Measurements from ENCODE around the gene COBL. TPM values are rescaled to one million over a fixed set of nuclear protein-coding genes. Genes with fewer than 3 reads are reported as not detected.
"Not testable (repeated sequence)": the region's sequence is repeated elsewhere in the genome, so short reads cannot be mapped to it uniquely, and the experiment has no call there.

Gene COBL
- total RNA-seq, 1 experiment from 2014 or later: 8.6 TPM

DNA sequence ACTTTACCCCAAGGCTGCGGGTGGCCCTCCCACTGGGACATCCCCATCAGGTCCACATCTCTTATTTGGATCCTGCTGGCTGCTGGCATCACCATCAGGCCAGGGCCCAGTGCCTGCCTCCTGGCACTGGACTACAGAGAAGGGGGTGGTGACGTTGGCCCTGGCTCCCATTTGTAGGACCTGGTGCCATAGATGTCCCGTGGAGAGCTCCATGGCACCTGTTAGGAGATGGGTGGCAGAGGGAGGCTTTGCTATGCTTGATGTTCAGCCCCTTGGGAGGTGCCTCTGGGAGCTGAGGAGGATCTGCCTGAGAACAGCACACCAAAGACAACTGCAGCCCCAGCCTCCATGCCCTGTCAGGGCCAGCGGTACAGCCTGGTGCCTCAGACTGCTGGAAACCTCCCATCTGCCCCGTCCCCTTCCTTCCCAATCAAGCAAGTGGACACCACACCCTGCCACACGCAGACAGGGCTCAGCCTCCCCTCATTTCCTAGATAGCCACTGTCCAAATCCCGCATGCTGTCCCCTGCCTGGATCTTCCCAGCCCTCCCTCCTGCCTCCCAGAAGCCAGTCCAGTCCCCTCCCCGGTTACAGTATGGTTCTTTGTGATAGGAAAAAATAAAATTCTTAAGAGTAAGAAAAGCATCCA, 303.9 kb downstream of the COBL start:
- no peak for DNase-seq (ENCODE audit: low read depth, low spot score)
- in situ Hi-C loops (cut with HindIII; ENCODE audit: low pct_unique_long_range_greater_than_20kb, low sequenced_read_pairs): no loop called here

DNA sequence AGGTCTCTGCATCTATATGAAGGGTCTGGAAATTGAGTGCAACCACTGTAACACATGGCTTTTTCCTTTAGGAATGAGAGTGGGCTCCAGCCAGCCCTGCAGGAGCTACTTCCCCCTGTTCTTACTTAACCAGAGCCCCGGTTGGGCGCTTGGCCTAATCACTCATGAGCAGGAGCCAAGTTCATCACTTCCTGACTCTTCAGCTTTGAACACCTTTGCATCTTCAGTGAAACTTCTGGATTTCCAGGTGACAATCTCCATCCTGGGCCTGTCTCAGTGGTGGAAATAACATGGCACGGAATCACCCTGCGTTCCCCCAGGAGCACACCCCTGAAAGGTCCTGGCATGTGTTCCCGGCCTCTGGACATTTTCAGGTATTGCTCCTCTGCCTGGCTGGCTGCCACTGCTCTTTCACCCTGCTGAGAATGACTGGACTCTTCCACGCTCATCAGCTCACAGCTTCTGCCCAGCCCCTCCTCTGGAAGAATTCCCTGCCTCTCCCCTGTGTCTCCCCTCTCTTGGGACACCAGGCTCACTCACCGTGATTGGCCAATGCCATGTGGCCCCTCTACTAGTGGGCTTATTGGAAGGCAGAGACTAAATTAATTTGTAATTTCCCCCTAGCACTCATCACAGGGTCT, 304.8 kb downstream of the COBL start:
- in situ Hi-C loops (cut with HindIII; ENCODE audit: low pct_unique_long_range_greater_than_20kb, low sequenced_read_pairs): no loop called here
- no peak for DNase-seq (ENCODE audit: low read depth, low spot score)

DNA sequence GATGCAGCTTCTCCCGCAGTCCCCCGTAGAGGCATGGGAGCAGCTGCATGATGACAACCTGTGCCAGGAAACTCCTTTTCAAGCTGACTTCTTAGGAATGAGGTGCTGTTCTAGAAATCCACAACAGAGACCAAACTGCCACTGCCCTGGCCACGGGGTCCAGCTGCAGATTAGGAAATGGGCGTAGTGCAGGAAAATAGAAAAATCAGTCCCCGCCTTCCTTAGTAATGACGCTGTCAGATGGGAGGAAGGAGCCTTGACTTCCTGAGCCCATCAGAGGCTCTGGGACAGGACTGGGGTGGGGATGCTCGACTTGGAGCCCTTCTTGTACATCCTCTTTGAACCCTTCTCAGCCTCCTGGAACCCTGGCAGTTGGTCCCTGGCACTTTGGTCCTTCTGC, 306.1 kb downstream of the COBL start:
- DNase-seq (ENCODE audit: low read depth, low spot score): no peak
- in situ Hi-C loops (cut with HindIII; ENCODE audit: low pct_unique_long_range_greater_than_20kb, low sequenced_read_pairs): no loop called here

DNA sequence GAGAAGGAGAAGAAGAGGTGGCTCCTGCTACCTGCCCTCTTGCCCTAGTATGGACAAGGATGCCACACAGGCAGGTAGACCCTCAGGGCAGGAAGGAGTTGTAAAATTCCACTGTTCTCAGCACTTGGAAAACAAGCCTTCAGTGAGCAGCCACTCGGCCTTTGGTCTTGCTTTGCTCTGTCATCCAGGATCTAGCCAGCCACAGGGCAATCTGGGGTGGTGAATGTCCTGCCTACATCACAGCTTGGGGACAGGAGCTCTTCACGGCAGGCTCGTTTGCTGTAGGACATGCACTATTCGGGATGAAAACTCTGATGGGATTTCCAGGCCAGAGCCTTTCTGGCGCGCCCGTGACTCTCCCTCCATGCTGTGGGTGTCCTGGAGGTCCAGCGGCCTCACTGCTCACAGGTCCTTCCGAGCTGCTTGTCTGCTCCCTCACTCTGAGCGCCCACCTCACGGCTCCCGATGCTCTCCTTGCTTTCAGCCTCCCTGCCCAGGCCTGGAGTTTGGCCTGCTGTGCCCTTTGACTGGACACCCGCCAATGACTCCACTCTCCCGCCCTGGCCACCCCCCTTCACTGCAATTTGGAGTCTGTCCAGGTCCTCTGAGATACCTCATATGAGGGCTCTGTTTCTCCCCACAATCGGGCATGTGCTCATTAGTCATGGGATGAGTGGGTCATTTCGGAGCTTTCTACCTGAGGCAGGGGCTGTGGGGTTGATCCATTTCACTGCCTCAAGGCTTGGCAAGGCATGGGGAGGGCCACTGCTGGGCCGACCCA, 306.7 kb downstream of the COBL start:
- in situ Hi-C loops (cut with HindIII; ENCODE audit: low pct_unique_long_range_greater_than_20kb, low sequenced_read_pairs): no loop called here

DNA sequence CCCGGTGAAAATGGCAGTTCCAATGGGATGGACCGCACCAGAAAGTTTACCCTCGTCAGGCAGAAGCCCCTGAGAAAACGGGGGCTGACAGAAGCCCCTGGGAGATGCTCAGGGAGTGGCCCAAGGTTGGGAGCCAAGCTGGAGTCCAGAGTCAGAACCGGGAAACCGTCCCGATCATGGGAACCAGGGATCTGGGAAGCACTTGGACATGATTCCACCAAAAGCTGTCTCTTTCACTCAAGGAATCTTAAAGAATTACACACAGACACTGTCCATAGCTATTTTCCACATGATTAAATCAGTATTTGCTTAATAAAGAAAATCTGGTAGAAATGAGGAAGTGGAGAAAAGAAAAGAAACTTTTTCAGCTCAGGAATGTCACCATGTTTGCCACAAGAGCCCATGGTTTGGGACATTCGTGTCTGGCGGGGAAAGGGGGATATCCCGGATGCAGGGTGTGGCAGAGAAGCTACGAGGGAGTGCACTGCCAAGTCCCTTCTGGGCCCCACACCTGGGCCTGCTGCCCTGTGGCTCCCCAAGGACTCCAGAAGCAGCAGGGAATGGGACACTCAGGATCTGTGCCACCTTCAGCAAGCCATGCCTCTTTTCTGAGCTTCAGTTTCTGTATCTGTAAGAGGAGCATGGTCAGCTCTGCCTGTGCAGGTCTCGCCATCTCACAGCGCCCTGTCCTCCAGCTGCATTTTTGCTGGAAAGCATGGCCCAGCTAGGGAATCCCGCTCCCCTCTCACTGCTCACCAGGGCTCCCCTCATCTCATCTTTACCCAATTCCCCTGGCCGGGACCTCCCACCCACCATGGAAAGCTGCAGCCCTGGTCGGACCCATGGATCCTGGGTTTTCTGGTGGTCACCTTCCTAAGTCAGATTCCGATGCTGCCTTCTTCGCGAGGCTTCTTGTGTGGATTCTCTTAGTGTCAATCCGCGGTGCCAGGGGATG, 308.8 kb downstream of the COBL start:
- in situ Hi-C loops (cut with HindIII; ENCODE audit: low pct_unique_long_range_greater_than_20kb, low sequenced_read_pairs): no loop called here

More for the DNA sequence above, 306.7 kb downstream of the COBL start:
- DNase-seq (ENCODE audit: low read depth, low spot score): no peak

DNA sequence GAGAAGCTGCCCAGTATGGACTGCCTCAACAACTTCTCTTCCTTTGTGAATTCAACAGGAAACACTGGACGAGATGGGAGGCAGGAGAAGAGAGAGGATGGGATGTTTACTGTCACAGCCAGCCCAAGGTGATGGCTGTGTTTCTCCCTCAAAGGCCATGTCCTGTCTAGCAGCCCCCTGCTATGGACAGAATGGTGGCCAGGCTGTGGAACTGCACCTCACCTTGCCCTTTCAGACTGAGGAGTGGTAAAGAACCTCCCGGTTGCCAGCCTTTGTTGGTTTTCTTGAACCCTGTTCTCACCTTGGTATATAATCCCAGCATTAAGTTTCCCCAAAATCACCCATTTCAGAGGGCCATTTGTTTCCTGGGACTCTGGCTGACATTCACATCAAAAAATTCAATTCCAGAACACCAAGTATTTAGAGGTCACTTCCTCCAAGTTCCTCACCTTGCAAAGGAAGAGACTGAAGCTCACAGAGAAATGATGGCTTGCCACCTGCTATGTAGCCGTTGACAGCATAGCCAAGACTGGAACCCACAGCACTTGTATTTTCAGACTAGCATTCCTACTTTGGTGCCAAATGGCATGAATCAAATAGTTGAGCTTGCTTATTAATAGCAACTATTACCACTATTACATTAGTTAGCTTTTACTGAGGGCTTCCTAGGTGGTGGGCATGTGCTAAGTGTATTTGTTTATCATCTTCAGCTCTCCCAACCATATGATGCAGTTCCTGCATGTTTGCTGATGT, 309.9 kb downstream of the COBL start:
- DNase-seq (ENCODE audit: low read depth, low spot score): no peak
- in situ Hi-C loops (cut with HindIII; ENCODE audit: low pct_unique_long_range_greater_than_20kb, low sequenced_read_pairs): no loop called here

More for the DNA sequence above, 308.8 kb downstream of the COBL start:
- no peak for DNase-seq (ENCODE audit: low read depth, low spot score)

DNA sequence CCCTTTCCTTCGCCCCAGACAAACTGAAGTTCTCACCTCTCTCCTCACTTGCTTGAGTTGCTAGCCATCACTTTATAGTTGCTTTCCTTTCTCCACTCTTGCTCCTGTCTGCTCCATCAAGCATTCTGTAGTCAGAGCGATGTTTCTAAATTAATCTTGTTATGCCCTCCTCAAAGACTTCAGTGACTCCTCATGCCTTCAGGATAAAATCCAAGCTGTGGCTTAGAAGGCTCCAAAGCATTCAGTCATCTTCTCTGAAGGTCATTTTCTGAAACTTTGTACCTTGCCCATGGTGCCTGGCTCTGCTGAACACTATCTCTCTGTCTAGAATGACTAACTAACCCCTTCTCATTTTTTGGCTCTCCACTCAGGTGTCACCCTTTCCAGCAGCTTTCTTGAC, 311.5 kb downstream of the COBL start:
- DNase-seq (ENCODE audit: low read depth, low spot score): no peak

DNA sequence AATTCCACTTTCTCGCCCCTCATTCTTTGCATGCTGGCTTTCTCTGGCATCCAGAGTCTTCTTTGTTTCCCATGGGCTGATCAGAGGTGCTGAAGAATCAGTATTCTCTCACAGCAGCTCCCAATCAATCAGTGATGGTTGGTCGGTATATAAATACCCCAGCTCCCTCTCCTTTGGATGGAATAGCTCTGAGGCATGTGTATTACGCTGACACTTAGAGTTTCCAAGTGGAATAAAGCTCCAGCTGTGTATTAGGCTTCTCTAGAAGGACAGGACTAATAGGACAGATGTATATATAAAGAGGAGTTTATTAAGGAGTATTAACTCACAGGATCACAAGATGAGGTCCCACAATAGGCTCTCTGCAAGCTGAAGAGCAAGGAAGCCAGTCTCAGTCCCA, 315.7 kb downstream of the COBL start:
- in situ Hi-C loops (cut with HindIII; ENCODE audit: low pct_unique_long_range_greater_than_20kb, low sequenced_read_pairs): no loop called here
- DNase-seq (ENCODE audit: low read depth, low spot score): peak; percentile 64

More for the DNA sequence above, 311.5 kb downstream of the COBL start:
- in situ Hi-C loops (cut with HindIII; ENCODE audit: low pct_unique_long_range_greater_than_20kb, low sequenced_read_pairs): no loop called here

DNA sequence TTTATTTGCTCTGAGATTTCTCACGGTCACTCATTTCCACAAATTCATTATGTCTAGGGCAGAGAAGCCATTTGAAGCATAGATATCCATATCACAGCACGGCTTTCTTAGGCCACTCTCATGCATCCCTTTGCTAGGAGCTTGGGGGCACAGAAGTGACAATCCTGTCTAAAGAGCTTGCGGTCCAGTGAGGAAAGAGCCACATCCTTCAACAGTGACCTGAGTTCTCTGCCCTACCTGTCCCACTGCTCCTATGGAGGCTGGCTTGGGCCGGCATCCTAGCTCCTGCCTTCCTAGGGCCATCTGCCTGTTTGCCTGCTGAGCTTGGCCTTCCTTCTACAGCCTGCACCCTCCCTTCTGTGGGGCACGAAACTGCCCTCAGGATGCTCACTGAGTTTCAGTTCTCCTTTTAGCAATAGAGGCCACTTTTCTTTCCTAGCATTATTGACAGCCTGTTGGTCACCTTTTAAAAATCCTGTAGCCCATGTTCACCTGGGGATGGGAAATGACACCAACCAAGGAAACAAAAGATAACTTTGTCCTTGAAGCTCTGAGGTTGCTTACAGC, 321.8 kb downstream of the COBL start:
- no peak for DNase-seq (ENCODE audit: low read depth, low spot score)
- in situ Hi-C loops (cut with HindIII; ENCODE audit: low pct_unique_long_range_greater_than_20kb, low sequenced_read_pairs): no loop called here

DNA sequence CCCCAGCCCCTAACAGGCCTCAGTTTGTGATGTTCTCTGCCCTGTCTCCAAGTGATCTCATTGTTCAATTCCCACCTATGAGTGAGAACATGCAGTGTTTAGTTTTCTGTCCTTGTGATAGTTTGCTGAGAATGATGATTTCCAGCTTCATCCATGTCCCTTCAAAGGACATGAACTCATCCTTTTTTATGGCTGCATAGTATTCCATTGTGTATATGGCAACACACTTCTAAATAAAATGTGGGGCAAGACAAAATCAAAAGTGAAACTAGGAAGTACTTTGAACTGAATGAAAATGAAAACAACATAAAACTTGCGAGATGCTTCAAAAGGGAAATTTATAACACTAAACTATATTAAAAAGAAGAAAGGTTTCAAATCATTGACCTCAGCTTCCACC, 326.4 kb downstream of the COBL start:
- DNase-seq (ENCODE audit: low read depth, low spot score); in situ Hi-C loops (cut with HindIII; ENCODE audit: low pct_unique_long_range_greater_than_20kb, low sequenced_read_pairs): not testable (repeated sequence)

DNA sequence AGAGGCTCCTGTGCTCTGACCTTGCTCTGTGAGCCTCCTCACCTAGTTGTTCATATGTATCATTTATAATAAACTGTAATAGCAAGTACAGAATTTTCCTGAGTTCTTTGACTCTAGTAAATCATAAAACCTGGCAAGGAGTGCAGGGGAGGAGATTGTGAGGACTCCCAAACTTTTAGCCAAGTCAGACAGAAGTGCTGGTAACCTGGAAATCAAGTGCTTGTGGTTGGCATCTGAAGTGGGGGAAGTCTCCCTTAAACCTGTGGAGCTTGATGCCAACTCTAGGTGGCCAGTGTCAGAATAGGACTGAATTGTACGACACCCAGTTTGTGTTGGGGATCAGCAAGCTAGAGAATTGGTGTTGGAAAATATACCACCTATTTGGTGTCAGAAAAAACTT, 327.6 kb downstream of the COBL start:
- no peak for DNase-seq (ENCODE audit: low read depth, low spot score)
- in situ Hi-C loops (cut with HindIII; ENCODE audit: low pct_unique_long_range_greater_than_20kb, low sequenced_read_pairs): no loop called here

DNA sequence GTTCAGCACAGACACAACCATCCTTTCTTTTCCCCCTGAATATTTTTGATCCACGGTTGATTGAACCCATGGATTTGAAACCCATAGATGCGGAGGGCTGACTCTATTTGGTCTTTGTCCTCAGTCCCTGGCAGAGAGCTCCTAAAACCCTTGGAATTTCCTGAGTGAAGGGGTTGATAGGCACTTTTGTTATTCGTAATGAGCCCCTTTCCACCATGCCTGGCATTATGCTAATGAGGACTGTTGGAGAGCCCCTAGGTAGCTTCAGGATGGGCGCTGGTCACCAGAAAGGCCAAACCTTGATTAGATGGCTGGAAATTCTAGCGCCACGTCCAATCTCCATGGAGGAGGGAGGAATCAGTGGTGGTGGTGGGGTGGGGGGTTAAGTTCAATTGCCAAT, 328.1 kb downstream of the COBL start:
- no peak for DNase-seq (ENCODE audit: low read depth, low spot score)
- in situ Hi-C loops (cut with HindIII; ENCODE audit: low pct_unique_long_range_greater_than_20kb, low sequenced_read_pairs): no loop called here

DNA sequence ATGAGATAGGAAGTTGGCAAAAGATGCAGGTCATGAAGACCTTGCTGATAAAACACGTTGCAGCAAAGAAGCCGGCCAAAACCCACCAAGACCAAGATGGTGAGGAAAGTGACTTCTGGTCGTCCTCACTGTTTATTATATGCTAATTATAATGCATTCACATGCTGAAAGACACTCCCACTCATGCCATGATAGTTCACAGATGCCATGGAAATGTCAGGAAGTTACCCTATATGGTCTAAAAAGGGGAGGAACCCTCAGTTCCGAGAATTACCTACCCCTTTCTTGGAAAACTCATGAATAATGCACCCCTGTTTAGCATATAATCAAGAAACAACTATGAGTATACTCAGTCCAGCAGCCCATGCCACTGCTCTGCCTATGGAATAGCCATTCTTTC, 331.5 kb downstream of the COBL start:
- in situ Hi-C loops (cut with HindIII; ENCODE audit: low pct_unique_long_range_greater_than_20kb, low sequenced_read_pairs): no loop called here
- no peak for DNase-seq (ENCODE audit: low read depth, low spot score)

DNA sequence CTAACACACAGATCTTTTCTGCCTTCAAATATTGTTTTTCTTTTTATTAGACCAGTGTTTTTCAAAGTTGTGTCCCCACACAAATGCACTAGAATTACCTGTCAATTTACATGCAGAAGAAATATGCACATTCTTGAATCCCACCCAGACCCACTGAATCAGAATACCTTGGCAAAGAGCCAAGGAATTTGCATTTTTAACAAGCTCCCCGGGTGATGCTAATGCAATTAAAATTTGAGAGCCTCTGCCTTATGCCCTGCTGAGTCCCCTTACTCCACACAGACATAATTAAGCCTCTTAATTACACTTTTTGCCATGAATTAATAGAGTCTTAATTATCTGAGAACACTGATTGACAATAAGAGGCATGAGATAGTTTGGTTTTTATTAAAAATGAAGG, 332.8 kb downstream of the COBL start:
- DNase-seq (ENCODE audit: low read depth, low spot score): no peak
- in situ Hi-C loops (cut with HindIII; ENCODE audit: low pct_unique_long_range_greater_than_20kb, low sequenced_read_pairs): no loop called here

DNA sequence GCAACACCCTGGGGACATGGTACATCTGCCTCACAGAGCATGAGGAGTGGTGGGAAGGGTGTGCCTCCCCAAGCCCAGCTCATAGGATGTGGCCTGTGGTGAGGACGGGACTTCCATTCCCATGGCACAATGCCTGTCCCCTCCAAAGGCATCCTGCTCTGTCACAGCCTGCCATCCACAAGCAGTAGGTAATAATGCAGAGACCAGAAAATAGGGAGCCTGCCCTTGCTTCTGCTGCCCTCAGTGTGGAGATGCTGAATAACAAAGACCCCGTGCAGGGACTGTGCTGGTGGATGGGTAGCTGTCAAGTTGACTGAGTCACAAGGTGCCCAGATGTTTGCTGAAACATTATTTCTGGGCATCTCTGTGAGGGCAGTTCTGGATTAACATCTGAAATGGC, 334.0 kb downstream of the COBL start:
- in situ Hi-C loops (cut with HindIII; ENCODE audit: low pct_unique_long_range_greater_than_20kb, low sequenced_read_pairs): no loop called here
- peak; percentile 42 for DNase-seq (ENCODE audit: low read depth, low spot score)

DNA sequence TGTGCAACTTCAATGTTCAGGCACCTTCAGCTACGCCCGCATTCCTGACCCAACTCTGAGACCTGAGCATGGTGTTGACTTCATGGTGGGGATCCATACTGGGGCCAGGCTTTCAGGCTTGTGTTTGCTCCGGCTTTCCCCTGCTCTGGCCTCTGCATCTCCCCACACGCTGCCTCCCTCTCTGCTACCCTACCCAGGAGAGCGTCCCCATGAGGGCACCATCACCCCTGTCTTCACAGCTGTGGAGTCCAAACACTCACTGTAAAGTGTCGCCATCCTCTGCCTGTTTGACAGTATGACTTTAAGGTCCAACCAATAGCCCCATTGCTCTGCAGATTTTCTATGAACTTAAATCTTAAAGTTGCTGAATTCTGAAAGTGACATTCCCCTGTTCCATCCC, 334.9 kb downstream of the COBL start:
- peak; percentile 54 for DNase-seq (ENCODE audit: low read depth, low spot score)
- in situ Hi-C loops (cut with HindIII; ENCODE audit: low pct_unique_long_range_greater_than_20kb, low sequenced_read_pairs): no loop called here

DNA sequence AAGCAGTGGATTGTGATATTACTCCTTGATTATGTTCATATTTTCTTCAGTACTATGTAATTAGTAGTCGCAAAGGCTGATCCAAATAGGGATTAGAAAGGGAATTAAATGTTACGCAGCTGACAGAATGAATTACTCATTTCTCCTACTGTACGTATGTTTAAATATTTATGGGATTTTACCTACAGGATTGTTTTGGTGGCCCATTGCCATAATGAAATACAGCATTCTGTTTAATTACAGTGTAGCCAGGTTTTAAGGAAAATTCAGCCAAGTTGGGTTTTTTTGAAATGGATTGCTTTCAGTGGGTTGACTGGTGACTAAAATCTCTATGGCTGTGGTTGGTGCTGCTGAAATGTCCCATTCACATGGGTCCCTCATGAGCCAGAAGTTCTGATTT, 336.2 kb downstream of the COBL start:
- no peak for DNase-seq (ENCODE audit: low read depth, low spot score)
- in situ Hi-C loops (cut with HindIII; ENCODE audit: low pct_unique_long_range_greater_than_20kb, low sequenced_read_pairs): no loop called here

Data from SK-MEL-5 (cell line).